Endothelial cell (in vitro differentiated cells): ENCODE data around the gene ABI3. TPM values are rescaled to one million over a fixed set of nuclear protein-coding genes. Genes with fewer than 3 reads are reported as not detected.

ENCODE experiments used
- DNase-seq: peaks from one replicate; pipeline ENCODE4 v3.0.0; 2021; ENCODE audit warnings: low spot score
- H3K27ac Mint-ChIP-seq: one replicate; pipeline ENCODE4 v1.8.0; 2021; ENCODE audit warnings: mixed read lengths, inconsistent platforms; ENCODE audit not compliant: unreplicated experiment
- H3K27me3 Mint-ChIP-seq: one replicate; pipeline ENCODE4 v1.8.0; 2021; ENCODE audit warnings: mild to moderate bottlenecking, moderate library complexity, mixed read lengths, inconsistent platforms; ENCODE audit not compliant: unreplicated experiment
- H3K36me3 Mint-ChIP-seq: one replicate; pipeline ENCODE4 v1.8.0; 2021; ENCODE audit warnings: mild to moderate bottlenecking, low read depth, mixed read lengths, inconsistent platforms; ENCODE audit not compliant: unreplicated experiment
- H3K4me1 Mint-ChIP-seq: one replicate; pipeline ENCODE4 v1.8.0; 2021; ENCODE audit warnings: mild to moderate bottlenecking, mixed read lengths, inconsistent platforms; ENCODE audit not compliant: unreplicated experiment
- H3K4me3 Mint-ChIP-seq: one replicate; pipeline ENCODE4 v1.8.0; 2021; ENCODE audit warnings: mild to moderate bottlenecking, mixed read lengths, inconsistent platforms; ENCODE audit not compliant: unreplicated experiment
- H3K9me3 Mint-ChIP-seq: one replicate; pipeline ENCODE4 v1.8.0; 2021; ENCODE audit warnings: mixed read lengths, inconsistent platforms; ENCODE audit not compliant: unreplicated experiment
- total RNA-seq: library from RNA; stranded (reverse); fragmentation: NEBNext Ultra II Directional; extraction: Animal tissue kit (Norgen Biotek cat#: 25700); gene quantifications from one replicate; pipeline ENCODE4 v1.2.1, GENCODE V29; 2021; ENCODE audit not compliant: unreplicated experiment
- TF ChIP-seq, protein P1 (sequence below): fragments of 200-600 bp; sonication (generic); IDR thresholded peaks from one replicate; pipeline ENCODE4 v1.5.0; 2021; ENCODE audit warnings: antibody characterized with exemption; ENCODE audit not compliant: unreplicated experiment

ABI3 gene
- total RNA-seq, 1 donor from 2014 or later, result 15.7 TPM

GRCh38 chr17:49203796-49204195 lies 6.7 kb upstream of the ABI3 start:
- Mint-ChIP-seq H3K27me3 (peaks cover 1% of the 10 kb centered on the region), H3K36me3 (peaks cover 10% of the 10 kb centered on the region), H3K4me3 (no peak overlapping the region), H3K4me1 (peaks cover 22% of the 10 kb centered on the region), H3K9me3 (no peaks in the 10 kb centered on the region), H3K27ac (no peak overlapping the region)
- DNase-seq, result no peak
- TF ChIP-seq, protein P1, sequence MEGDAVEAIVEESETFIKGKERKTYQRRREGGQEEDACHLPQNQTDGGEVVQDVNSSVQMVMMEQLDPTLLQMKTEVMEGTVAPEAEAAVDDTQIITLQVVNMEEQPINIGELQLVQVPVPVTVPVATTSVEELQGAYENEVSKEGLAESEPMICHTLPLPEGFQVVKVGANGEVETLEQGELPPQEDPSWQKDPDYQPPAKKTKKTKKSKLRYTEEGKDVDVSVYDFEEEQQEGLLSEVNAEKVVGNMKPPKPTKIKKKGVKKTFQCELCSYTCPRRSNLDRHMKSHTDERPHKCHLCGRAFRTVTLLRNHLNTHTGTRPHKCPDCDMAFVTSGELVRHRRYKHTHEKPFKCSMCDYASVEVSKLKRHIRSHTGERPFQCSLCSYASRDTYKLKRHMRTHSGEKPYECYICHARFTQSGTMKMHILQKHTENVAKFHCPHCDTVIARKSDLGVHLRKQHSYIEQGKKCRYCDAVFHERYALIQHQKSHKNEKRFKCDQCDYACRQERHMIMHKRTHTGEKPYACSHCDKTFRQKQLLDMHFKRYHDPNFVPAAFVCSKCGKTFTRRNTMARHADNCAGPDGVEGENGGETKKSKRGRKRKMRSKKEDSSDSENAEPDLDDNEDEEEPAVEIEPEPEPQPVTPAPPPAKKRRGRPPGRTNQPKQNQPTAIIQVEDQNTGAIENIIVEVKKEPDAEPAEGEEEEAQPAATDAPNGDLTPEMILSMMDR, result no peak

- no peak for DNase-seq
- H3K4me3 Mint-ChIP-seq, result peak overlapping the region; percentile 60
- H3K9me3 Mint-ChIP-seq, result no peaks in the 10 kb centered on the region
- peaks cover 4% of the 10 kb centered on the region for H3K27me3 Mint-ChIP-seq
- TF ChIP-seq, protein P1, result no peak
- H3K36me3 Mint-ChIP-seq, result peaks cover 10% of the 10 kb centered on the region
- peaks cover 29% of the 10 kb centered on the region for H3K4me1 Mint-ChIP-seq
- no peak overlapping the region for H3K27ac Mint-ChIP-seq
Measured at GRCh38 chr17:49204516-49204915, 6.0 kb upstream of the ABI3 start.

- TF ChIP-seq, protein P1, result no peak
- peaks cover 4% of the 10 kb centered on the region for H3K36me3 Mint-ChIP-seq
- no peak overlapping the region for H3K4me3 Mint-ChIP-seq
- DNase-seq, result no peak
- H3K9me3 Mint-ChIP-seq, result no peaks in the 10 kb centered on the region
- H3K27me3 Mint-ChIP-seq, result peaks cover 9% of the 10 kb centered on the region
- peak overlapping the region; percentile 15 for H3K27ac Mint-ChIP-seq
- H3K4me1 Mint-ChIP-seq, result peaks cover 56% of the 10 kb centered on the region
Measured at GRCh38 chr17:49209061-49209571, 1.4 kb upstream of the ABI3 start.

GRCh38 chr17:49213399-49213798 lies 2.9 kb downstream of the ABI3 start:
- Mint-ChIP-seq H3K27me3 (peaks cover 12% of the 10 kb centered on the region), H3K4me1 (peaks cover 71% of the 10 kb centered on the region), H3K36me3 (peaks cover 18% of the 10 kb centered on the region), H3K4me3 (no peak overlapping the region), H3K9me3 (no peaks in the 10 kb centered on the region), H3K27ac (no peak overlapping the region)
- TF ChIP-seq, protein P1, result no peak
- no peak for DNase-seq

GRCh38 chr17:49213847-49214246 lies 3.3 kb downstream of the ABI3 start:
- no peak for DNase-seq
- no peak overlapping the region for H3K4me3 Mint-ChIP-seq
- H3K27me3 Mint-ChIP-seq, result peaks cover 12% of the 10 kb centered on the region
- no peaks in the 10 kb centered on the region for H3K9me3 Mint-ChIP-seq
- peaks cover 21% of the 10 kb centered on the region for H3K36me3 Mint-ChIP-seq
- H3K27ac Mint-ChIP-seq, result no peak overlapping the region
- TF ChIP-seq, protein P1, result no peak
- H3K4me1 Mint-ChIP-seq, result peaks cover 69% of the 10 kb centered on the region
